Ovary (tissue), 9 donors: ENCODE results near the gene C1orf21. TPM values are rescaled to one million over a fixed set of nuclear protein-coding genes. Genes with fewer than 3 reads are reported as not detected.
A peak's percentile ranks its signal among the peaks of the same experiment; 100 is the strongest.

Experiments used
- DNase-seq, 5 donors: peaks; one replicate each; pipeline ENCODE4 v3.0.0-alpha.2; 2019 to 2020
- H3K27ac ChIP-seq, 2 donors: fragments of 200-600 bp; one replicate each; pipeline versions ENCODE4 v1.5.1 to v1.8.0; 2019 to 2022
- H3K27me3 ChIP-seq: fragments of 200-600 bp; one replicate; pipeline ENCODE4 v1.8.0; 2022
- H3K36me3 ChIP-seq: fragments of 200-600 bp; sonication (generic); one replicate; pipeline ENCODE4 v1.5.1; 2019
- H3K4me1 ChIP-seq: one replicate; pipeline ENCODE4 v1.8.1; 2013; ENCODE audit warnings: mild to moderate bottlenecking, moderate library complexity; ENCODE audit not compliant: insufficient read depth
- H3K4me3 ChIP-seq: fragments of 200-600 bp; sonication (generic); one replicate; pipeline ENCODE4 v1.5.1; 2017
- H3K9me3 ChIP-seq, 2 donors: fragments of 200-600 bp in 1 of 2; sonication (generic) in 1 of 2; one replicate each; pipeline versions ENCODE4 v1.5.1 to v1.8.1; 2013 to 2019; ENCODE audit warnings: mild to moderate bottlenecking in 1 of 2, moderate library complexity in 1 of 2
- CTCF ChIP-seq, 3 donors: fragments of 450-650 bp in 2 of 3; fragments of 200-600 bp in 1 of 3; IDR thresholded peaks; one replicate each; pipeline versions ENCODE4 v1.5.1 to v1.8.0; 2016 to 2022; ENCODE audit warnings: antibody characterized with exemption in 3 of 3, mild to moderate bottlenecking in 1 of 3
- EP300 ChIP-seq: sonication (generic); formaldehyde crosslinking; IDR thresholded peaks from one replicate; pipeline ENCODE4 v1.6.1; 2017; ENCODE audit warnings: antibody characterized with exemption
- POLR2A ChIP-seq: fragments of 450-650 bp; IDR thresholded peaks from one replicate; pipeline ENCODE4 v1.6.1; 2017; ENCODE audit warnings: antibody characterized with exemption, mild to moderate bottlenecking, moderate library complexity
- WGBS, 3 donors: extraction: QIAGEN DNeasy Blood & Tissue Kit in 1 of 3; methylation state at CpG; one replicate each; pipeline versions ENCODE4 v1.1.5 to v1.1.7; 2013 to 2017; 5-methylcytosine and 5-hydroxymethylcytosine counted together
- intact Hi-C, 4 donors: fragments of 100-400 bp; cut with DNase I; formaldehyde crosslinking; loops; one replicate each; pipeline versions ENCODE4 v1.11.0 to v1.15.1; 2022 to 2023
- polyA plus RNA-seq, 2 donors: library from polyadenylated mRNA; stranded (reverse); fragments of 200-250 nt in 1 of 2; fragments of 350-450 nt in 1 of 2; fragmentation: Illumina TruSeq in 1 of 2; extraction: RNeasy Lipid Tissue Mini Kit (QIAGEN cat#74804) in 1 of 2; gene quantifications; one replicate each; pipeline ENCODE4 v1.2.3, GENCODE V29; 2013 to 2014
- total RNA-seq, 7 donors: library from RNA; depleted of rRNA in 2 of 7; stranded (reverse); fragments of >200 nt in 2 of 7; fragmentation: NEBNext Ultra II Directional in 3 of 7; extraction: Animal tissue kit (Norgen Biotek cat#: 25700) in 3 of 7; gene quantifications; one replicate each; pipeline versions ENCODE4 v1.1.0 to v1.2.4, GENCODE V29; 2016 to 2023
- donor health status: DM: no; HTN: no; CAD: no; lungs with moderate emphysema.
- donor health status: DM: no; HTN: no; CAD: no.
- donor health status: Bipolar disorder and iron deficiency.
- donor health status: DM: yes; HTN: yes; CAD: no.
- donor health status: DM: no; HTN: no; CAD: no.
- donor health status: DM: yes; HTN: yes; CAD: no.

The C1orf21 gene
- total and polyA plus RNA-seq, 9 donors = 22.9 to 108 (median 59.4) TPM

GRCh38 chr1:184530226-184530625 lies 143.4 kb downstream of the C1orf21 start:
- intact Hi-C loops = no loop called here
- no peak for DNase-seq
- WGBS, 3 donors = 94 to 99% (median 99%) methylated on average over 2 of the region's 2 CpGs

GRCh38 chr1:184531296-184531695 lies 144.5 kb downstream of the C1orf21 start:
- 53 to 71% (median 63%) methylated on average over 1 of the region's 1 CpG for WGBS, 3 donors
- TF ChIP-seq EP300 = no peak
- Histone ChIP-seq H3K27ac (no peak overlapping the region), H3K36me3 (no peaks in the 10 kb centered on the region), H3K27me3 (no peaks in the 10 kb centered on the region), H3K9me3 (no peaks in the 10 kb centered on the region), H3K4me1 (peaks cover 7% of the 10 kb centered on the region), H3K4me3 (no peak overlapping the region)
- no peak for DNase-seq
- intact Hi-C loops = no loop called here

More at GRCh38 chr1:184530226-184530625, 143.4 kb downstream of the C1orf21 start:
- H3K9me3 ChIP-seq = no peaks in the 10 kb centered on the region
- TF ChIP-seq CTCF (IDR thresholded peaks at IDR 0.05) (no peak), EP300 (no peak), POLR2A (no peak)
- no peaks in the 10 kb centered on the region for H3K27me3 ChIP-seq
- H3K27ac ChIP-seq = no peak overlapping the region
- no peaks in the 10 kb centered on the region for H3K36me3 ChIP-seq
- no peak overlapping the region for H3K4me3 ChIP-seq
- peaks cover 6% of the 10 kb centered on the region for H3K4me1 ChIP-seq

GRCh38 chr1:184532199-184532598 lies 145.4 kb downstream of the C1orf21 start:
- no peak for TF ChIP-seq EP300
- TF ChIP-seq CTCF (IDR thresholded peaks at IDR 0.05) = no peak
- no peak for TF ChIP-seq POLR2A
- DNase-seq = no peak
- WGBS, 3 donors = 77 to 86% (median 78%) methylated on average over 2 of the region's 2 CpGs
- no peaks in the 10 kb centered on the region for H3K9me3 ChIP-seq
- H3K27me3 ChIP-seq = no peaks in the 10 kb centered on the region
- no peak overlapping the region for H3K4me3 ChIP-seq
- no peak overlapping the region for H3K27ac ChIP-seq
- no peaks in the 10 kb centered on the region for H3K36me3 ChIP-seq
- intact Hi-C loops = no loop called here
- peaks cover 7% of the 10 kb centered on the region for H3K4me1 ChIP-seq

- no peak for DNase-seq
- Histone ChIP-seq H3K27ac (no peak overlapping the region), H3K27me3 (no peaks in the 10 kb centered on the region), H3K9me3 (no peaks in the 10 kb centered on the region), H3K4me3 (no peak overlapping the region), H3K36me3 (no peaks in the 10 kb centered on the region), H3K4me1 (peaks cover 7% of the 10 kb centered on the region)
- intact Hi-C loops = no loop called here
- 77 to 86% (median 83%) methylated on average over 2 of the region's 2 CpGs for WGBS, 3 donors
- TF ChIP-seq CTCF (IDR thresholded peaks at IDR 0.05) (no peak), EP300 (no peak), POLR2A (no peak)
Observed at GRCh38 chr1:184533049-184533448, 146.2 kb downstream of the C1orf21 start.

GRCh38 chr1:184533915-184534314 lies 147.1 kb downstream of the C1orf21 start:
- H3K9me3 ChIP-seq = no peaks in the 10 kb centered on the region
- 84 to 88% (median 88%) methylated on average over 4 of the region's 4 CpGs for WGBS, 3 donors
- DNase-seq = no peak
- no peaks in the 10 kb centered on the region for H3K27me3 ChIP-seq
- intact Hi-C loops = no loop called here
- no peaks in the 10 kb centered on the region for H3K36me3 ChIP-seq
- no peak overlapping the region for H3K4me3 ChIP-seq
- peak overlapping the region in 1 of 2 donors; percentile 80 for H3K27ac ChIP-seq
- peaks cover 7% of the 10 kb centered on the region for H3K4me1 ChIP-seq
- no peak for TF ChIP-seq EP300
- no peak for TF ChIP-seq POLR2A
- no peak for TF ChIP-seq CTCF (IDR thresholded peaks at IDR 0.05)
